HL-60 (cell line): ENCODE data around the gene BCL6.

ENCODE experiments used
- DNase-seq, 2 experiments: peaks; one replicate each; pipeline ENCODE4 v3.0.0-alpha.2; 2010 to 2020; ENCODE audit warnings: low read depth in 1 of 2, low spot score in 1 of 2
- H3K27ac ChIP-seq: fragments of 250-450 bp; sonication (Bioruptor Pico); replicated peaks from 2 replicates; pipeline ENCODE4 v1.5.1; 2020; ENCODE audit warnings: mild to moderate bottlenecking, moderate library complexity
- H3K27me3 ChIP-seq: fragments of 250-450 bp; sonication (Bioruptor Pico); 2 replicates; pipeline ENCODE4 v1.5.1; 2021; ENCODE audit warnings: mild to moderate bottlenecking, moderate library complexity; ENCODE audit not compliant: insufficient read depth, poor library complexity, severe bottlenecking
- H3K4me3 ChIP-seq: replicated peaks from 2 replicates; pipeline ENCODE4 v1.5.1; 2011; ENCODE audit warnings: mild to moderate bottlenecking, control low read depth, low read length; ENCODE audit not compliant: insufficient read depth
- CTCF ChIP-seq: IDR thresholded peaks from one replicate; pipeline ENCODE4 v1.5.1; 2011; ENCODE audit warnings: low read length, control low read depth, inconsistent platforms; ENCODE audit not compliant: insufficient read depth
- GABPA ChIP-seq: IDR thresholded peaks from 2 replicates; pipeline ENCODE4 v1.6.1; 2012; ENCODE audit warnings: low read depth
- POLR2AphosphoS5 ChIP-seq: IDR thresholded peaks from 2 replicates; pipeline ENCODE4 v1.6.1; 2012; ENCODE audit warnings: low read depth
- SPI1 ChIP-seq: IDR thresholded peaks from 2 replicates; pipeline ENCODE4 v1.6.1; 2012; ENCODE audit warnings: low read depth, mild to moderate bottlenecking, borderline replicate concordance
- TF ChIP-seq, protein P1 (sequence below): IDR thresholded peaks from 2 replicates; pipeline ENCODE4 v1.6.1; 2012; ENCODE audit warnings: low read depth; ENCODE audit not compliant: insufficient replicate concordance

Gene BCL6

GRCh38 chr3:187743195-187744141, 1.8 kb downstream of the BCL6 start:
- H3K27me3 ChIP-seq: no peaks in the 10 kb centered on the region
- H3K27ac ChIP-seq: peak overlapping the region; percentile 95
- H3K4me3 ChIP-seq: peak overlapping the region; percentile 69
- TF ChIP-seq, protein P1, sequence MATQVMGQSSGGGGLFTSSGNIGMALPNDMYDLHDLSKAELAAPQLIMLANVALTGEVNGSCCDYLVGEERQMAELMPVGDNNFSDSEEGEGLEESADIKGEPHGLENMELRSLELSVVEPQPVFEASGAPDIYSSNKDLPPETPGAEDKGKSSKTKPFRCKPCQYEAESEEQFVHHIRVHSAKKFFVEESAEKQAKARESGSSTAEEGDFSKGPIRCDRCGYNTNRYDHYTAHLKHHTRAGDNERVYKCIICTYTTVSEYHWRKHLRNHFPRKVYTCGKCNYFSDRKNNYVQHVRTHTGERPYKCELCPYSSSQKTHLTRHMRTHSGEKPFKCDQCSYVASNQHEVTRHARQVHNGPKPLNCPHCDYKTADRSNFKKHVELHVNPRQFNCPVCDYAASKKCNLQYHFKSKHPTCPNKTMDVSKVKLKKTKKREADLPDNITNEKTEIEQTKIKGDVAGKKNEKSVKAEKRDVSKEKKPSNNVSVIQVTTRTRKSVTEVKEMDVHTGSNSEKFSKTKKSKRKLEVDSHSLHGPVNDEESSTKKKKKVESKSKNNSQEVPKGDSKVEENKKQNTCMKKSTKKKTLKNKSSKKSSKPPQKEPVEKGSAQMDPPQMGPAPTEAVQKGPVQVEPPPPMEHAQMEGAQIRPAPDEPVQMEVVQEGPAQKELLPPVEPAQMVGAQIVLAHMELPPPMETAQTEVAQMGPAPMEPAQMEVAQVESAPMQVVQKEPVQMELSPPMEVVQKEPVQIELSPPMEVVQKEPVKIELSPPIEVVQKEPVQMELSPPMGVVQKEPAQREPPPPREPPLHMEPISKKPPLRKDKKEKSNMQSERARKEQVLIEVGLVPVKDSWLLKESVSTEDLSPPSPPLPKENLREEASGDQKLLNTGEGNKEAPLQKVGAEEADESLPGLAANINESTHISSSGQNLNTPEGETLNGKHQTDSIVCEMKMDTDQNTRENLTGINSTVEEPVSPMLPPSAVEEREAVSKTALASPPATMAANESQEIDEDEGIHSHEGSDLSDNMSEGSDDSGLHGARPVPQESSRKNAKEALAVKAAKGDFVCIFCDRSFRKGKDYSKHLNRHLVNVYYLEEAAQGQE: no peak
- no peak for TF ChIP-seq POLR2AphosphoS5
- no peak for TF ChIP-seq CTCF
- TF ChIP-seq GABPA: no peak
- TF ChIP-seq SPI1: peak; percentile 75; the same call in 1 of the 2 replicates
- peak; percentile 20 to 85 for DNase-seq

GRCh38 chr3:187742351-187743171, 2.7 kb downstream of the BCL6 start:
- DNase-seq: peak; percentile 12 to 67
- TF ChIP-seq CTCF (no peak), SPI1 (peak; percentile 33; the same call in 1 of the 2 replicates)
- peak overlapping the region; percentile 95 for H3K27ac ChIP-seq
- no peaks in the 10 kb centered on the region for H3K27me3 ChIP-seq
- H3K4me3 ChIP-seq: peak overlapping the region; percentile 69

DNA sequence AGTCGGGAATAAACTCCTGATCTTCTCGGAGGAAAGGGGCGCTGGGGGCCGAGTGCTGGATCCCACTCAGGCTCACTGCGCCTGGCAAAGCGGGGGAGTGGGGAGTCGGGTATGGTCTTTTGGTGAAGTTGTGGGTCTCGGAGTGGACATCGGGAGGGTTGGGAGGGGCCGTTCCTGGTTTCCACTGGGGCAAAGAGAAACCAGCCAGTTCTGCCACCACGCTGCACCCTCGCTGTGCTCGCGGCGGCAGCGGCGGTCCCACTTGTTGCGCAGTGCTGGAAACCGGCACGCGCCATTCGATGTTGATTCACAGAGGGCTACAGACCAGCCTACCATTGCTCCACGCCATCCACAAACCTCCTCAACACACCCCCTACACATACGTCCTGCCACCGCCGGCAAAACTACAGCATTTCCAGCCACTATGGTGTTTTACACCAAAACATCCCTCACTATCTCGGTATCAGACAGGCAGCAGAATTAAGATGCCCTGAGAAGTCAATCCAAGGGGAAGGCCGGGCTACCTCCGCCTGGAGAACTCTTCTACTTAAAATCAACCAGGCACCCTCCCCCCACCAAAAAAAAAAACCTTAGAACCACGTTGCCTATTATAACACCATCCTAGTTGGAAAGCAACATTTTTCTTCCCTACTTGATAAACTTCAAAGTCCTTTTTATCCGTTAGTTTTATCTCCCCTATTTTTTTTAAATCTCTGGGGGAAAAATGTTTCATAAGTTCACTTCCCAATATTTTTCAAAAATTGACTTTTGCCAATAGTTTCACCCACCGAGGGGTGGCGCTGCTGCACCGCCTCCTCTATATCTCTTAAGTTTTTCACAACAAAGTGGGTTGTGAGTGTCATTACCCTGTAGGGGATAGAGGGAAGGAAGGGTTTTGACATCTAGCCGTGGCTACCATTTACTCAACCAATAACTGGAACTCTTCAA, 3.6 kb downstream of the BCL6 start:
- Histone ChIP-seq H3K27ac (peak overlapping the region; percentile 95), H3K27me3 (no peaks in the 10 kb centered on the region), H3K4me3 (peak overlapping the region; percentile 65)
- no peak for TF ChIP-seq POLR2AphosphoS5
- TF ChIP-seq SPI1: peak; percentile 41; the same call in 1 of the 2 replicates
- TF ChIP-seq CTCF: peak; percentile 51
- peak; percentile 69 to 85 for DNase-seq
